Liver (tissue), 9 donors: ENCODE data around the gene ERCC6. TPM values are rescaled to one million over a fixed set of nuclear protein-coding genes. Genes with fewer than 3 reads are reported as not detected.

ENCODE experiments used
- DNase-seq: peaks from one replicate; pipeline ENCODE4 v3.0.0-alpha.2; 2017; ENCODE audit warnings: low spot score
- H3K27ac ChIP-seq, 2 donors: one replicate each; pipeline ENCODE4 v1.7.0; 2013; ENCODE audit warnings: inconsistent platforms in 2 of 2, low read length in 2 of 2, control low read depth in 1 of 2, low read depth in 1 of 2, mild to moderate bottlenecking in 1 of 2
- H3K27me3 ChIP-seq, 4 donors: one replicate each; pipeline versions ENCODE4 v1.6.1 to v1.7.0; 2013; ENCODE audit warnings: low read length in 3 of 4, inconsistent platforms in 1 of 4, mild to moderate bottlenecking in 1 of 4, moderate library complexity in 1 of 4; ENCODE audit not compliant: control insufficient read depth in 4 of 4, insufficient read depth in 4 of 4
- H3K36me3 ChIP-seq, 4 donors: one replicate each; pipeline versions ENCODE4 v1.6.1 to v1.7.0; 2013; ENCODE audit warnings: low read length in 3 of 4, mild to moderate bottlenecking in 3 of 4, low read depth in 1 of 4, moderate library complexity in 1 of 4; ENCODE audit not compliant: control insufficient read depth in 4 of 4, insufficient read depth in 3 of 4
- H3K4me1 ChIP-seq, 4 donors: one replicate each; pipeline versions ENCODE4 v1.6.1 to v1.7.0; 2013; ENCODE audit warnings: low read length in 3 of 4, mild to moderate bottlenecking in 3 of 4, moderate library complexity in 1 of 4; ENCODE audit not compliant: control insufficient read depth in 4 of 4, insufficient read depth in 4 of 4
- H3K4me3 ChIP-seq, 3 donors: one replicate each; pipeline versions ENCODE4 v1.6.1 to v1.7.0; 2013; ENCODE audit warnings: low read length in 3 of 3, control low read depth in 1 of 3, low read depth in 1 of 3, mild to moderate bottlenecking in 1 of 3
- H3K9ac ChIP-seq, 2 donors: one replicate each; pipeline ENCODE4 v1.7.0; 2013; ENCODE audit warnings: low read length in 2 of 2, mild to moderate bottlenecking in 2 of 2, moderate library complexity in 2 of 2, control low read depth in 1 of 2, low read depth in 1 of 2
- H3K9me3 ChIP-seq, 4 donors: one replicate each; pipeline versions ENCODE4 v1.6.1 to v1.7.0; 2013; ENCODE audit warnings: low read length in 3 of 4; ENCODE audit not compliant: control insufficient read depth in 4 of 4
- EGR1 ChIP-seq, 2 donors: IDR thresholded peaks; 2 replicates each; pipeline ENCODE4 v1.6.1; 2016 to 2018; ENCODE audit warnings: antibody characterized with exemption in 2 of 2, low read depth in 2 of 2
- FOXA1 ChIP-seq: IDR thresholded peaks from 2 replicates; pipeline ENCODE4 v1.6.1; 2016; ENCODE audit warnings: antibody characterized with exemption
- FOXA2 ChIP-seq: IDR thresholded peaks from 2 replicates; pipeline ENCODE4 v1.6.1; 2016; ENCODE audit warnings: antibody characterized with exemption
- GABPA ChIP-seq, 2 donors: IDR thresholded peaks in 1 of 2; conservative IDR thresholded peaks in 1 of 2; 2 replicates each; pipeline ENCODE4 v1.6.1; 2016; ENCODE audit warnings: antibody characterized with exemption in 2 of 2, mild to moderate bottlenecking in 1 of 2, moderate library complexity in 1 of 2
- HNF4A ChIP-seq, 2 donors: conservative IDR thresholded peaks; 2 replicates each; pipeline ENCODE4 v1.6.1; 2016; ENCODE audit warnings: antibody characterized with exemption in 2 of 2, mild to moderate bottlenecking in 2 of 2
- RAD21 ChIP-seq, 2 donors: IDR thresholded peaks; 2 replicates each; pipeline ENCODE4 v1.6.1; 2016; ENCODE audit warnings: antibody characterized with exemption in 2 of 2, mild to moderate bottlenecking in 2 of 2
- RXRA ChIP-seq, 2 donors: IDR thresholded peaks; 2 replicates each; pipeline ENCODE4 v1.6.1; 2017 to 2018; ENCODE audit warnings: antibody characterized with exemption in 2 of 2, mild to moderate bottlenecking in 1 of 2
- SP1 ChIP-seq: IDR thresholded peaks from 2 replicates; pipeline ENCODE4 v1.6.1; 2018; ENCODE audit warnings: antibody characterized with exemption, mild to moderate bottlenecking
- TAF1 ChIP-seq: conservative IDR thresholded peaks from 2 replicates; pipeline ENCODE4 v1.6.1; 2016; ENCODE audit warnings: antibody characterized with exemption, mild to moderate bottlenecking
- YY1 ChIP-seq: IDR thresholded peaks from 2 replicates; pipeline ENCODE4 v1.6.1; 2016; ENCODE audit warnings: antibody characterized with exemption, mild to moderate bottlenecking
- WGBS: extraction: QIAGEN DNeasy Blood & Tissue Kit; methylation state at CpG from one replicate; pipeline ENCODE4 v1.1.7; 2013; 5-methylcytosine and 5-hydroxymethylcytosine counted together
- polyA plus RNA-seq, 2 donors: library from polyadenylated mRNA; stranded (reverse) in 1 of 2; unstranded in 1 of 2; fragments of 200-250 nt in 1 of 2; fragments of >200 nt in 1 of 2; fragmentation: Nextera tagmentation in 1 of 2; extraction: Ambion mirVana in 1 of 2; gene quantifications; one replicate each; pipeline versions ENCODE4 v1.2.1 to v1.2.3, GENCODE V29; 2013 to 2015
- total RNA-seq, 2 donors: library from RNA; depleted of rRNA; stranded (reverse); fragments of >200 nt; gene quantifications; one replicate each; pipeline ENCODE4 v1.2.3, GENCODE V29; 2014
- TF ChIP-seq, protein P1 (sequence below): IDR thresholded peaks from 2 replicates; pipeline ENCODE4 v1.6.1; 2016; ENCODE audit warnings: antibody characterized with exemption
- TF ChIP-seq, protein P2 (sequence below): IDR thresholded peaks from 2 replicates; pipeline ENCODE4 v1.6.1; 2016; ENCODE audit warnings: antibody characterized with exemption
- TF ChIP-seq, protein P3 (sequence below): IDR thresholded peaks from 2 replicates; pipeline ENCODE4 v1.6.1; 2016; ENCODE audit warnings: antibody characterized with exemption, mild to moderate bottlenecking
- TF ChIP-seq, protein P4 (sequence below): IDR thresholded peaks from 2 replicates; pipeline ENCODE4 v1.6.1; 2016; ENCODE audit warnings: antibody characterized with exemption
- donor health status: healthy.
- donor health status: healthy.
- donor health status: healthy.
- donor health status: healthy.
- donor health status: healthy.

The ERCC6 gene
- total and polyA plus RNA-seq, 4 donors: 2.3 to 17.1 (median 7.5) TPM

DNA sequence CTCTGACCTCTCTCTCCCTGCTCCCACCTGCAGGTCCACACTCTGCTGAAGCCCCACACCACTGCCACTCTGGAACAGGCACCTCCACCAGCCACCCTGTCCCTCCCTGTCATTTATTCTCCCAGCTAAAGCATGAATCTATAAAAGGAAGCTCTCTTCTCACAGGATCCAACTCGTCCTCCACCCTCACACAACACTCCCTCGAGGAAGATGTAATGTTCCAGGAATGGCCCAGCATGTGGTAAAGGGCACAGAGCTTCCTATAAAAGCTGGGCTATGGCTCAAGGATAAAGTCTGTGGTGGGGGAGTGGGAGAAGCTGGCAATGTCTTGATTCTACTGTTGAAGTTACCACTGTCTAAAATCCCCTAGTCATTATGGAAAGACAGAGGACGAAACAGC lies 67.4 kb downstream of the ERCC6 start:
- Histone ChIP-seq H3K36me3 (peaks cover 9 to 68% (median 51%) of the 10 kb centered on the region in 4 donors), H3K27me3 (no peaks in the 10 kb centered on the region), H3K4me1 (no peaks in the 10 kb centered on the region), H3K4me3 (no peak overlapping the region), H3K27ac (no peak overlapping the region), H3K9ac (no peak overlapping the region), H3K9me3 (no peaks in the 10 kb centered on the region)
- TF ChIP-seq HNF4A (conservative IDR thresholded peaks at IDR 0.05) (no peak), FOXA1 (no peak), FOXA2 (no peak), RXRA (IDR thresholded peaks at IDR 0.05) (no peak), TAF1 (no peak), EGR1 (IDR thresholded peaks at IDR 0.05; ENCODE audit: low read depth in 2 of 2) (no peak)
- TF ChIP-seq, protein P1, sequence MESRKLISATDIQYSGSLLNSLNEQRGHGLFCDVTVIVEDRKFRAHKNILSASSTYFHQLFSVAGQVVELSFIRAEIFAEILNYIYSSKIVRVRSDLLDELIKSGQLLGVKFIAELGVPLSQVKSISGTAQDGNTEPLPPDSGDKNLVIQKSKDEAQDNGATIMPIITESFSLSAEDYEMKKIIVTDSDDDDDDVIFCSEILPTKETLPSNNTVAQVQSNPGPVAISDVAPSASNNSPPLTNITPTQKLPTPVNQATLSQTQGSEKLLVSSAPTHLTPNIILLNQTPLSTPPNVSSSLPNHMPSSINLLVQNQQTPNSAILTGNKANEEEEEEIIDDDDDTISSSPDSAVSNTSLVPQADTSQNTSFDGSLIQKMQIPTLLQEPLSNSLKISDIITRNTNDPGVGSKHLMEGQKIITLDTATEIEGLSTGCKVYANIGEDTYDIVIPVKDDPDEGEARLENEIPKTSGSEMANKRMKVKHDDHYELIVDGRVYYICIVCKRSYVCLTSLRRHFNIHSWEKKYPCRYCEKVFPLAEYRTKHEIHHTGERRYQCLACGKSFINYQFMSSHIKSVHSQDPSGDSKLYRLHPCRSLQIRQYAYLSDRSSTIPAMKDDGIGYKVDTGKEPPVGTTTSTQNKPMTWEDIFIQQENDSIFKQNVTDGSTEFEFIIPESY: no peak
- TF ChIP-seq, protein P2, sequence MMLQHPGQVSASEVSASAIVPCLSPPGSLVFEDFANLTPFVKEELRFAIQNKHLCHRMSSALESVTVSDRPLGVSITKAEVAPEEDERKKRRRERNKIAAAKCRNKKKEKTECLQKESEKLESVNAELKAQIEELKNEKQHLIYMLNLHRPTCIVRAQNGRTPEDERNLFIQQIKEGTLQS: no peak
- TF ChIP-seq, protein P3, sequence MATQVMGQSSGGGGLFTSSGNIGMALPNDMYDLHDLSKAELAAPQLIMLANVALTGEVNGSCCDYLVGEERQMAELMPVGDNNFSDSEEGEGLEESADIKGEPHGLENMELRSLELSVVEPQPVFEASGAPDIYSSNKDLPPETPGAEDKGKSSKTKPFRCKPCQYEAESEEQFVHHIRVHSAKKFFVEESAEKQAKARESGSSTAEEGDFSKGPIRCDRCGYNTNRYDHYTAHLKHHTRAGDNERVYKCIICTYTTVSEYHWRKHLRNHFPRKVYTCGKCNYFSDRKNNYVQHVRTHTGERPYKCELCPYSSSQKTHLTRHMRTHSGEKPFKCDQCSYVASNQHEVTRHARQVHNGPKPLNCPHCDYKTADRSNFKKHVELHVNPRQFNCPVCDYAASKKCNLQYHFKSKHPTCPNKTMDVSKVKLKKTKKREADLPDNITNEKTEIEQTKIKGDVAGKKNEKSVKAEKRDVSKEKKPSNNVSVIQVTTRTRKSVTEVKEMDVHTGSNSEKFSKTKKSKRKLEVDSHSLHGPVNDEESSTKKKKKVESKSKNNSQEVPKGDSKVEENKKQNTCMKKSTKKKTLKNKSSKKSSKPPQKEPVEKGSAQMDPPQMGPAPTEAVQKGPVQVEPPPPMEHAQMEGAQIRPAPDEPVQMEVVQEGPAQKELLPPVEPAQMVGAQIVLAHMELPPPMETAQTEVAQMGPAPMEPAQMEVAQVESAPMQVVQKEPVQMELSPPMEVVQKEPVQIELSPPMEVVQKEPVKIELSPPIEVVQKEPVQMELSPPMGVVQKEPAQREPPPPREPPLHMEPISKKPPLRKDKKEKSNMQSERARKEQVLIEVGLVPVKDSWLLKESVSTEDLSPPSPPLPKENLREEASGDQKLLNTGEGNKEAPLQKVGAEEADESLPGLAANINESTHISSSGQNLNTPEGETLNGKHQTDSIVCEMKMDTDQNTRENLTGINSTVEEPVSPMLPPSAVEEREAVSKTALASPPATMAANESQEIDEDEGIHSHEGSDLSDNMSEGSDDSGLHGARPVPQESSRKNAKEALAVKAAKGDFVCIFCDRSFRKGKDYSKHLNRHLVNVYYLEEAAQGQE: no peak
- 88% methylated on average over 3 of the region's 3 CpGs for WGBS
- no peak for DNase-seq

DNA sequence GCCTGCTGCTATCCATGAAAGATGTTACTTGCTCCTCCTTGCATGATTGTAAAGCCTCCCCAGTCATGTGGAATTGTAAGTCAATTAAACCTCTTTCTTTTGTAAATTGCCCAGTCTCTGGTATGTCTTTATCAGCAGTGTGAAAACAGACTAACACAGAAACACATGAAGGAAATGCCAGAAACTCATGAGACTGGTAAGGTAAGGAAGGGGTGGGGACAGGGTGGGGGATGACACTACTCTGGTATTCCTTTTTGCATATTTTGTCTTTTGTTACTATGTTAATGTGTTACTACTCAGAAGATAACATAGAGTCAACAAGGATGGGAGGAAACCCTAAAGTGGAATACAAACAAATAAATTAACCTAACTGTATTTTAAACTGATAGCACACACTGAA lies 73.2 kb downstream of the ERCC6 start:
- Histone ChIP-seq H3K9ac (no peak overlapping the region), H3K4me1 (no peaks in the 10 kb centered on the region), H3K4me3 (no peak overlapping the region), H3K36me3 (peaks cover 5 to 37% (median 18%) of the 10 kb centered on the region in 4 donors), H3K27ac (no peak overlapping the region), H3K27me3 (no peaks in the 10 kb centered on the region), H3K9me3 (no peaks in the 10 kb centered on the region)
- TF ChIP-seq SP1 (no peak), YY1 (no peak), FOXA1 (no peak), FOXA2 (no peak), RAD21 (IDR thresholded peaks at IDR 0.05) (no peak), GABPA (IDR thresholded peaks at IDR 0.05 in 1 of 2, conservative IDR thresholded peaks at IDR 0.05 in 1 of 2) (no peak)
- TF ChIP-seq, protein P3: no peak
- TF ChIP-seq, protein P4, sequence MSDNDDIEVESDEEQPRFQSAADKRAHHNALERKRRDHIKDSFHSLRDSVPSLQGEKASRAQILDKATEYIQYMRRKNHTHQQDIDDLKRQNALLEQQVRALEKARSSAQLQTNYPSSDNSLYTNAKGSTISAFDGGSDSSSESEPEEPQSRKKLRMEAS: no peak
- TF ChIP-seq, protein P2: no peak
- DNase-seq: no peak
